SU-DHL-6 (cell line): ENCODE measurements around the gene POLR1D.

Source experiments
- H2AFZ ChIP-seq: fragments of 200-600 bp; sonication (generic); 2 replicates; pipeline ENCODE4 v1.6.1; 2014; ENCODE audit warnings: low read depth, mild to moderate bottlenecking, moderate library complexity, mixed read lengths, antibody characterized with exemption, low read length; ENCODE audit not compliant: severe bottlenecking
- H3F3A ChIP-seq: fragments of 200-600 bp; shearing (Covaris generic); 2 replicates; pipeline ENCODE4 v1.6.0; 2016; ENCODE audit warnings: antibody characterized with exemption, mild to moderate bottlenecking; ENCODE audit not compliant: insufficient read depth
- H3K27ac ChIP-seq: fragments of 200-600 bp; sonication (generic); 2 replicates; pipeline ENCODE4 v1.5.1; 2016; ENCODE audit warnings: low read depth, mild to moderate bottlenecking, low read length, moderate library complexity, mixed read lengths
- H3K27me3 ChIP-seq: fragments of 200-600 bp; sonication (generic), shearing (Covaris generic); 2 replicates; pipeline ENCODE4 v1.6.0; 2014; ENCODE audit warnings: mild to moderate bottlenecking, low read length
- H3K36me3 ChIP-seq: fragments of 200-600 bp; sonication (generic); 2 replicates; pipeline ENCODE4 v1.6.1; 2014; ENCODE audit warnings: mild to moderate bottlenecking, low read length, mixed read lengths
- H3K4me2 ChIP-seq: fragments of 300-600, 200-600 bp; shearing (Covaris generic), sonication (generic); 2 replicates; pipeline ENCODE4 v1.6.0; 2014; ENCODE audit warnings: low read length, low read depth, mild to moderate bottlenecking; ENCODE audit not compliant: poor library complexity, severe bottlenecking
- H3K4me3 ChIP-seq: fragments of 200-600 bp; sonication (generic); 2 replicates; pipeline ENCODE4 v1.5.1; 2014; ENCODE audit warnings: antibody characterized with exemption, low read length, mild to moderate bottlenecking, mixed read lengths; ENCODE audit not compliant: insufficient read depth, poor library complexity, severe bottlenecking
- H3K79me2 ChIP-seq: fragments of 200-600 bp; sonication (generic); 2 replicates; pipeline ENCODE4 v1.6.1; 2014; ENCODE audit warnings: mild to moderate bottlenecking, low read length, moderate library complexity; ENCODE audit not compliant: insufficient read depth
- H3K9ac ChIP-seq: fragments of 200-600 bp; sonication (generic); 2 replicates; pipeline ENCODE4 v1.7.0; 2014; ENCODE audit warnings: mild to moderate bottlenecking, low read length
- H3K9me2 ChIP-seq: fragments of 200-600 bp; sonication (generic); replicated peaks from 2 replicates; pipeline ENCODE4 v1.6.1; 2014; ENCODE audit warnings: low read length; ENCODE audit not compliant: insufficient read depth
- H3K9me3 ChIP-seq: fragments of 200-600 bp; sonication (generic); 2 replicates; pipeline ENCODE4 v1.6.1; 2014; ENCODE audit warnings: low read length, mixed read lengths; ENCODE audit not compliant: insufficient read depth
- H4K20me1 ChIP-seq: fragments of 200-600 bp; sonication (generic); 2 replicates; pipeline ENCODE4 v1.6.1; 2014; ENCODE audit warnings: low read depth, mild to moderate bottlenecking, antibody characterized with exemption, low read length, moderate library complexity, mixed read lengths
- EZH2phosphoT487 ChIP-seq: fragments of 200-600 bp; sonication (generic), shearing (Covaris generic); conservative IDR thresholded peaks from 2 replicates; pipeline ENCODE4 v1.6.1; 2018; ENCODE audit warnings: mild to moderate bottlenecking, antibody characterized with exemption, low read length, moderate library complexity, mixed read lengths
- TF ChIP-seq, protein P1 (sequence below): fragments of 200-600 bp; sonication (generic); IDR thresholded peaks from one replicate; pipeline ENCODE4 v1.5.1; 2017; ENCODE audit warnings: antibody characterized with exemption, mild to moderate bottlenecking, low read length, moderate library complexity; ENCODE audit not compliant: insufficient read depth, poor library complexity, severe bottlenecking

Gene POLR1D

DNA sequence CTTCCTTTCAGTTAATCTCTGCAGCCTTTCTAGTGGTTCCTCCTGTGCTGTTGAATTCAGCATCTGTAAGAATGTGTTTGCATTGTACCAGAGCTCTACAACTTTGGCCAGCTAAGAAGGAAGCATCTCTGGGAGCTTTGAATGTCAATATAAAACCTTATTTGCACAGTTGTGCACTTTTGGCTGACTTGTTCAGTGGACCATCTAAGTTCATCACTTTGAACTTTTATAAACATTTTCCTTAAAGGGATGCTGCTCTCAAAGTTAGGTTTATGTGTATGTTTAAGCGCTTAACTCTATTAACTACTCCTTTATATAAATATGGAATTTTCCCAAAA is 15.6 kb downstream of the POLR1D start:
- Histone ChIP-seq H3K27ac (no peak overlapping the region), H3K9me3 (no peaks in the 10 kb centered on the region), H3K9me2 (no peaks in the 10 kb centered on the region), H3F3A (no peaks in the 10 kb centered on the region), H3K4me2 (no peak overlapping the region), H2AFZ (no peak overlapping the region), H3K79me2 (peaks cover 84% of the 10 kb centered on the region), H3K9ac (no peak overlapping the region), H3K36me3 (peaks cover 3% of the 10 kb centered on the region; the same call in 1 of the 2 replicates), H4K20me1 (peaks cover 8% of the 10 kb centered on the region; the same call in 1 of the 2 replicates), H3K4me3 (no peak overlapping the region), H3K27me3 (no peaks in the 10 kb centered on the region)
- no peak for TF ChIP-seq EZH2phosphoT487
- TF ChIP-seq, protein P1, sequence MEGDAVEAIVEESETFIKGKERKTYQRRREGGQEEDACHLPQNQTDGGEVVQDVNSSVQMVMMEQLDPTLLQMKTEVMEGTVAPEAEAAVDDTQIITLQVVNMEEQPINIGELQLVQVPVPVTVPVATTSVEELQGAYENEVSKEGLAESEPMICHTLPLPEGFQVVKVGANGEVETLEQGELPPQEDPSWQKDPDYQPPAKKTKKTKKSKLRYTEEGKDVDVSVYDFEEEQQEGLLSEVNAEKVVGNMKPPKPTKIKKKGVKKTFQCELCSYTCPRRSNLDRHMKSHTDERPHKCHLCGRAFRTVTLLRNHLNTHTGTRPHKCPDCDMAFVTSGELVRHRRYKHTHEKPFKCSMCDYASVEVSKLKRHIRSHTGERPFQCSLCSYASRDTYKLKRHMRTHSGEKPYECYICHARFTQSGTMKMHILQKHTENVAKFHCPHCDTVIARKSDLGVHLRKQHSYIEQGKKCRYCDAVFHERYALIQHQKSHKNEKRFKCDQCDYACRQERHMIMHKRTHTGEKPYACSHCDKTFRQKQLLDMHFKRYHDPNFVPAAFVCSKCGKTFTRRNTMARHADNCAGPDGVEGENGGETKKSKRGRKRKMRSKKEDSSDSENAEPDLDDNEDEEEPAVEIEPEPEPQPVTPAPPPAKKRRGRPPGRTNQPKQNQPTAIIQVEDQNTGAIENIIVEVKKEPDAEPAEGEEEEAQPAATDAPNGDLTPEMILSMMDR, result no peak

DNA sequence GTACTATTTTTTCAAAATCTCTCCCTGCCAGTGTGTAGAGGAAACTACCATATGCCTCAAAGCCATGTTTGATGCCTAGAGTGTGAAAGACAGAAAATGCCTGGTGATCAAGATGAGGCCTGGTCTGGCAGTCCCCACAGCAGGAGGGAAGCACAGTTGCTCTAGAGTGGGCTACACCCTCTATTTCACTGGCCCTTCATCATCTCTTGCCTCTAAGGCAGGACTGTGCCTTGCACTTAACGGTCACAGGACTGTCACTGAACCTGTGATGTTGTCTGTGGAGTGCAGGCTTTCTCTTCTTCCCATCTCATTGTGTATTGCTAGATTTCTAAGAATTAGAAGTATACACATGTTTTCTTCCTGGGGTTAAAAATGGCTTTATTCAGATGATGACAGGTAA is 16.3 kb downstream of the POLR1D start:
- TF ChIP-seq, protein P1, result no peak
- no peak for TF ChIP-seq EZH2phosphoT487
- Histone ChIP-seq H3F3A (no peaks in the 10 kb centered on the region), H3K9me2 (no peaks in the 10 kb centered on the region), H2AFZ (no peak overlapping the region), H3K79me2 (peaks cover 84% of the 10 kb centered on the region), H3K9ac (no peak overlapping the region), H3K27me3 (no peaks in the 10 kb centered on the region), H4K20me1 (peaks cover 8% of the 10 kb centered on the region; the same call in 1 of the 2 replicates), H3K4me2 (no peak overlapping the region), H3K4me3 (no peak overlapping the region), H3K9me3 (no peaks in the 10 kb centered on the region), H3K27ac (no peak overlapping the region), H3K36me3 (no peaks in the 10 kb centered on the region)

DNA sequence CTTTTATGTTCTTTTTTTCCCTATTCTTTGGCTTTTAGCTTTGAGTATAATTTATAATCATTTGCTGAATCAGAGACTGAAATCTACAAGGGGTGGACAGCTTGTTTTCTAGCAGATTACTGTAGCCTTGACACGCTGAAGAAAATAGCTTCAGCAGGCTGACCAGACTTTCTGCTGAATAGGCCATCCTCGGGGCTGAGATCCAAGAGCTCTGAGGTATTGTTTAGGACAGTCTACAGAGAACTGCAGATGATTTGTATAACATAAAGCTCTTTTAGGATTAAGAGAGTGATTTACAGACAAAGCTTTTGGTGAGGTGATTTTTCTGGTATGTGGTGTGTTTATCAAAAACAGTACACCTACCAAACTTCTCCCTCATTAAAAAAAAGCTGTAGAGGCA is 16.8 kb downstream of the POLR1D start:
- no peak overlapping the region for H3K9ac ChIP-seq
- H3K4me3 ChIP-seq, result no peak overlapping the region
- H4K20me1 ChIP-seq, result 0 out of 2 replicates have a peak, but pooled peaks cover 4% of the 10 kb centered on the region
- H3K4me2 ChIP-seq, result no peak overlapping the region
- no peak overlapping the region for H3K27ac ChIP-seq
- H2AFZ ChIP-seq, result no peak overlapping the region
- no peak for TF ChIP-seq EZH2phosphoT487
- TF ChIP-seq, protein P1, result no peak
- H3K9me2 ChIP-seq, result no peaks in the 10 kb centered on the region
- peaks cover 84% of the 10 kb centered on the region for H3K79me2 ChIP-seq
- no peaks in the 10 kb centered on the region for H3K9me3 ChIP-seq
- no peaks in the 10 kb centered on the region for H3K36me3 ChIP-seq
- no peaks in the 10 kb centered on the region for H3K27me3 ChIP-seq
- H3F3A ChIP-seq, result no peaks in the 10 kb centered on the region
